BE2C (cell line): ENCODE results near the gene METTL25B.

Experiments used
- DNase-seq: peaks from one replicate; pipeline ENCODE4 v3.0.0-alpha.2; 2020
- H3K27me3 ChIP-seq: fragments of 250-450 bp; sonication (Bioruptor Pico); 2 replicates; pipeline ENCODE4 v1.5.1; 2020; ENCODE audit warnings: mild to moderate bottlenecking
- H3K36me3 ChIP-seq: fragments of 250-450 bp; sonication (Bioruptor Pico); 2 replicates; pipeline ENCODE4 v1.5.1; 2020; ENCODE audit warnings: mild to moderate bottlenecking
- H3K4me1 ChIP-seq: fragments of 250-450 bp; sonication (Bioruptor Pico); 2 replicates; pipeline ENCODE4 v1.5.1; 2020
- H3K4me3 ChIP-seq: 2 replicates; pipeline ENCODE4 v1.5.1; 2011; ENCODE audit warnings: low read depth, low read length
- H3K9me3 ChIP-seq: fragments of 250-450 bp; sonication (Bioruptor Pico); 2 replicates; pipeline ENCODE4 v1.5.1; 2020
- CTCF ChIP-seq: IDR thresholded peaks from 2 replicates; pipeline ENCODE4 v1.5.1; 2012; ENCODE audit warnings: mild to moderate bottlenecking, low read depth, low read length

Gene METTL25B

GRCh38 chr1:156689035-156689952, 39.0 kb upstream of the METTL25B start:
- no peaks in the 10 kb centered on the region for H3K36me3 ChIP-seq
- H3K9me3 ChIP-seq = no peaks in the 10 kb centered on the region
- H3K4me3 ChIP-seq = peak overlapping the region; percentile 61
- no peaks in the 10 kb centered on the region for H3K27me3 ChIP-seq
- H3K4me1 ChIP-seq = peaks cover 33% of the 10 kb centered on the region
- TF ChIP-seq CTCF = peak; percentile 95
- DNase-seq = peak; percentile 89

GRCh38 chr1:156689953-156690674, 38.2 kb upstream of the METTL25B start:
- peak; percentile 61 for DNase-seq
- peaks cover 36% of the 10 kb centered on the region for H3K4me1 ChIP-seq
- peak overlapping the region; percentile 61 for H3K4me3 ChIP-seq
- no peaks in the 10 kb centered on the region for H3K27me3 ChIP-seq
- H3K36me3 ChIP-seq = no peaks in the 10 kb centered on the region
- TF ChIP-seq CTCF = no peak
- H3K9me3 ChIP-seq = no peaks in the 10 kb centered on the region

GRCh38 chr1:156690675-156691036, 37.6 kb upstream of the METTL25B start:
- H3K4me1 ChIP-seq = peaks cover 36% of the 10 kb centered on the region
- no peak for DNase-seq
- no peak for TF ChIP-seq CTCF
- H3K4me3 ChIP-seq = no peak overlapping the region
- no peaks in the 10 kb centered on the region for H3K9me3 ChIP-seq
- no peaks in the 10 kb centered on the region for H3K36me3 ChIP-seq
- H3K27me3 ChIP-seq = no peaks in the 10 kb centered on the region

- Histone ChIP-seq H3K4me1 (peaks cover 36% of the 10 kb centered on the region), H3K4me3 (no peak overlapping the region), H3K9me3 (no peaks in the 10 kb centered on the region), H3K27me3 (no peaks in the 10 kb centered on the region), H3K36me3 (no peaks in the 10 kb centered on the region)
- DNase-seq = no peak
- no peak for TF ChIP-seq CTCF
Measured at GRCh38 chr1:156691191-156691590, 37.1 kb upstream of the METTL25B start.

- H3K4me1 ChIP-seq = peaks cover 39% of the 10 kb centered on the region
- H3K4me3 ChIP-seq = no peak overlapping the region
- no peaks in the 10 kb centered on the region for H3K36me3 ChIP-seq
- peak; percentile 19; the same call in 1 of the 2 replicates for TF ChIP-seq CTCF
- H3K27me3 ChIP-seq = no peaks in the 10 kb centered on the region
- DNase-seq = peak; percentile 49
- no peaks in the 10 kb centered on the region for H3K9me3 ChIP-seq
Measured at GRCh38 chr1:156691665-156692440, 36.4 kb upstream of the METTL25B start.
